Keratinocyte (primary cell): ENCODE results near the gene GPR183. TPM values are rescaled to one million over a fixed set of nuclear protein-coding genes. Genes with fewer than 3 reads are reported as not detected.

ENCODE experiments used
- DNase-seq: peaks from one replicate; pipeline ENCODE4 v3.0.0-alpha.2; 2011; ENCODE audit warnings: low read depth, missing footprints, low spot score
- FAIRE-seq: peaks from 2 replicates; lab custom pipeline; 2011; peaks lifted over from hg19 to GRCh38; lab: Jason Lieb, UNC
- H2AFZ ChIP-seq: 2 replicates; pipeline ENCODE4 v1.6.0; 2012; ENCODE audit warnings: low read length, control low read depth, inconsistent platforms; ENCODE audit not compliant: control insufficient read depth
- H3K27ac ChIP-seq: 2 replicates; pipeline ENCODE4 v1.5.1; 2011; ENCODE audit warnings: low read length; ENCODE audit not compliant: control insufficient read depth, insufficient read depth
- H3K27me3 ChIP-seq: 3 replicates; pipeline ENCODE4 v1.6.0; 2011; ENCODE audit warnings: low read length; ENCODE audit not compliant: control insufficient read depth, insufficient read depth; ENCODE audit errors: extremely low read depth
- H3K36me3 ChIP-seq, 2 experiments: 2 replicates in 1 of 2; 3 replicates in 1 of 2; pipeline ENCODE4 v1.5.1; 2011; ENCODE audit warnings: low read length in 2 of 2, mild to moderate bottlenecking in 1 of 2; ENCODE audit not compliant: control insufficient read depth in 2 of 2, insufficient read depth in 2 of 2; ENCODE audit errors: extremely low read depth in 1 of 2
- H3K4me1 ChIP-seq: 3 replicates; pipeline ENCODE4 v1.5.1; 2011; ENCODE audit warnings: low read length; ENCODE audit not compliant: control insufficient read depth, insufficient read depth; ENCODE audit errors: extremely low read depth
- H3K4me2 ChIP-seq: 3 replicates; pipeline ENCODE4 v1.6.0; 2011; ENCODE audit warnings: low read depth, low read length; ENCODE audit not compliant: control insufficient read depth, insufficient read depth; ENCODE audit errors: extremely low read depth
- H3K4me3 ChIP-seq, 3 experiments: fragments of 200-600 bp in 1 of 3; sonication (generic) in 1 of 3; 2 replicates in 2 of 3; 3 replicates in 1 of 3; pipeline ENCODE4 v1.5.1; 2011 to 2016; ENCODE audit warnings: low read length in 3 of 3, mild to moderate bottlenecking in 3 of 3, control low read depth in 2 of 3, inconsistent platforms in 1 of 3, low read depth in 1 of 3, mixed read lengths in 1 of 3, mixed run types in 1 of 3, moderate library complexity in 1 of 3; ENCODE audit not compliant: control insufficient read depth in 2 of 3, insufficient read depth in 2 of 3; ENCODE audit errors: extremely low read depth in 1 of 3
- H3K79me2 ChIP-seq: 2 replicates; pipeline ENCODE4 v1.6.0; 2012; ENCODE audit warnings: low read length; ENCODE audit not compliant: control insufficient read depth, insufficient read depth
- H3K9ac ChIP-seq: 3 replicates; pipeline ENCODE4 v1.6.0; 2011; ENCODE audit warnings: low read length; ENCODE audit not compliant: control insufficient read depth, insufficient read depth; ENCODE audit errors: extremely low read depth
- H3K9me1 ChIP-seq: 3 replicates; pipeline ENCODE4 v1.6.0; 2011; ENCODE audit warnings: low read length; ENCODE audit not compliant: control insufficient read depth, insufficient read depth; ENCODE audit errors: extremely low read depth
- H3K9me3 ChIP-seq: 2 replicates; pipeline ENCODE4 v1.5.1; 2012; ENCODE audit warnings: low read depth, low read length; ENCODE audit not compliant: control insufficient read depth
- H4K20me1 ChIP-seq: 3 replicates; pipeline ENCODE4 v1.6.0; 2011; ENCODE audit warnings: low read length; ENCODE audit not compliant: control insufficient read depth, insufficient read depth; ENCODE audit errors: extremely low read depth
- CTCF ChIP-seq, 3 experiments: IDR thresholded peaks in 1 of 3; conservative IDR thresholded peaks in 1 of 3; optimal IDR thresholded peaks in 1 of 3; 2 replicates in 2 of 3; 3 replicates in 1 of 3; pipeline versions ENCODE3 to v1.5.1; 2011; ENCODE audit warnings: low read length in 3 of 3, mild to moderate bottlenecking in 3 of 3, moderate library complexity in 2 of 3, control low read depth in 1 of 3, inconsistent platforms in 1 of 3; ENCODE audit not compliant: insufficient read depth in 2 of 3; ENCODE audit errors: extremely low read depth in 1 of 3
- EZH2 ChIP-seq: IDR thresholded peaks from one replicate; pipeline ENCODE4 v1.6.1; 2012; ENCODE audit warnings: inconsistent platforms, mild to moderate bottlenecking, low read length, moderate library complexity
- dilution Hi-C: fragments of 300-500 bp; cut with MboI; formaldehyde crosslinking; loops from one replicate; pipeline ENCODE4 v1.7.0; 2020; ENCODE audit warnings: low sequenced_read_pairs; ENCODE audit not compliant: extremely low pct_ligation_motif_present
- polyA plus RNA-seq, 5 experiments: library from polyadenylated mRNA; depleted of rRNA in 3 of 5; stranded (reverse) in 3 of 5; stranded (forward) in 1 of 5; unstranded in 1 of 5; fragments of >200 nt; gene quantifications; 1 replicate in 1 of 5; 2 replicates in 3 of 5; 3 replicates in 1 of 5; pipeline versions ENCODE4 v1.2.1 to v1.2.3, GENCODE V29; 2011 to 2012; ENCODE audit warnings: missing spikeins in 2 of 5, low read depth in 1 of 5, low replicate concordance in 1 of 5

The GPR183 gene
- polyA plus RNA-seq, 1 donor (not counting 4 experiments of a cell fraction or from before 2014, with no cell fraction given) = not detected

GRCh38 chr13:99257291-99257690 lies 49.9 kb downstream of the GPR183 start:
- Histone ChIP-seq H3K9me3 (no peaks in the 10 kb centered on the region), H3K4me3 (no peak overlapping the region), H3K9me1 (no peaks in the 10 kb centered on the region), H3K36me3 (peaks cover 0 to 7% of the 10 kb centered on the region in 2 experiments), H3K4me2 (no peak overlapping the region), H2AFZ (no peak overlapping the region), H3K79me2 (no peaks in the 10 kb centered on the region), H4K20me1 (no peaks in the 10 kb centered on the region), H3K27ac (no peak overlapping the region), H3K4me1 (no peaks in the 10 kb centered on the region), H3K27me3 (no peaks in the 10 kb centered on the region), H3K9ac (no peak overlapping the region)
- no peak for FAIRE-seq
- no peak for TF ChIP-seq CTCF (optimal IDR thresholded peaks at IDR 0.05 in 1 of 3, IDR thresholded peaks at IDR 0.05 in 1 of 3, conservative IDR thresholded peaks at IDR 0.05 in 1 of 3; ENCODE audit: extremely low read depth in 1 of 3, insufficient read depth in 2 of 3, low read length in 3 of 3)
- no peak for TF ChIP-seq EZH2
- dilution Hi-C loops = no loop called here
- no peak for DNase-seq

DNA sequence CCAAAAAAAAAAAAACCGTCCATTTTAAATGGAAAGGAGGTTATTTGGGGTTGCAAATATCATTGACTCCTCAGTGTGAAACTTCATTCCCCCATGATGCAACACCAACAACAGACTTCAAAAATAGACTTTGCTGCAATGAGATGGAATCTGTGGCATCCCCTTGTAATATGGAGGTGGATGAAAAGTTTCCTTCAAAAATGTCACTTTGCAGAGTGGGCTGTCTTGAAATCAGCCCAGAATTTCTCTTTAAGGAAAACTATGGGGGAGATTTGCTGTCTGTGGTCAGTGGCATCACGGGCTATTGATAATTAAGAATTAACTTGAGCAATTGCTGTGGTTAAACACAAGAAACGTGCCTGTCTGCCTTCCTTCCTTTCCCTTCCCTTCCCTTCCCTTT lies 50.5 kb downstream of the GPR183 start:
- H3K4me2 ChIP-seq = no peak overlapping the region
- no peak overlapping the region for H3K9ac ChIP-seq
- H3K79me2 ChIP-seq = peaks cover 3% of the 10 kb centered on the region
- TF ChIP-seq CTCF (optimal IDR thresholded peaks at IDR 0.05 in 1 of 3, IDR thresholded peaks at IDR 0.05 in 1 of 3, conservative IDR thresholded peaks at IDR 0.05 in 1 of 3; ENCODE audit: extremely low read depth in 1 of 3, insufficient read depth in 2 of 3, low read length in 3 of 3) = no peak
- no peak for TF ChIP-seq EZH2
- no peak for DNase-seq
- no peaks in the 10 kb centered on the region for H3K9me3 ChIP-seq
- no peaks in the 10 kb centered on the region for H3K27me3 ChIP-seq
- no peaks in the 10 kb centered on the region for H3K9me1 ChIP-seq
- no peak overlapping the region for H3K27ac ChIP-seq
- dilution Hi-C loops = no loop called here
- H2AFZ ChIP-seq = no peak overlapping the region
- H3K4me3 ChIP-seq = no peak overlapping the region
- no peaks in the 10 kb centered on the region for H3K4me1 ChIP-seq
- H4K20me1 ChIP-seq = no peaks in the 10 kb centered on the region
- H3K36me3 ChIP-seq = peaks cover 3 to 7% of the 10 kb centered on the region in 2 experiments
- FAIRE-seq = no peak
